H1 (cell line): ENCODE measurements around the gene PLK1. TPM values are rescaled to one million over a fixed set of nuclear protein-coding genes. Genes with fewer than 3 reads are reported as not detected.
"Not testable (repeated sequence)": the region's sequence is repeated elsewhere in the genome, so short reads cannot be mapped to it uniquely, and the experiment has no call there.

Experiments
- CTCF ChIA-PET: fragments of 300-600 bp; sonication (Branson Sonifier 250); formaldehyde crosslinking; loops from one replicate; lab custom pipeline; 2021; ENCODE audit not compliant: partially characterized antibody; lab: Charles Lee
- POLR2A ChIA-PET: fragments of 300-600 bp; sonication (Branson Sonifier 250); formaldehyde crosslinking; loops from one replicate; lab custom pipeline; 2021; ENCODE audit warnings: inconsistent platforms; ENCODE audit not compliant: partially characterized antibody; lab: Charles Lee
- DNase-seq, 2 experiments: peaks; one replicate each; pipeline versions ENCODE4 v3.0.0 to v3.0.0-alpha.2; 2010 to 2022; ENCODE audit warnings: low spot score in 2 of 2, low read depth in 1 of 2, mixed read lengths in 1 of 2
- FAIRE-seq: peaks from 2 replicates; lab custom pipeline; 2011; peaks lifted over from hg19 to GRCh38; lab: Jason Lieb, UNC
- H2AFZ ChIP-seq: 2 replicates; pipeline ENCODE4 v1.8.1; 2012; ENCODE audit warnings: low read length, inconsistent platforms
- H2AK5ac ChIP-seq: 2 replicates; pipeline ENCODE4 v1.6.1; 2013; ENCODE audit warnings: low read depth, low read length
- H2BK120ac ChIP-seq: replicated peaks from 2 replicates; pipeline ENCODE3; 2013; ENCODE audit warnings: low read depth, low read length, inconsistent platforms
- H2BK12ac ChIP-seq: 2 replicates; pipeline ENCODE4 v1.6.1; 2013; ENCODE audit warnings: low read depth, low read length
- H2BK15ac ChIP-seq: 2 replicates; pipeline ENCODE4 v1.6.1; 2013; ENCODE audit warnings: low read length
- H2BK20ac ChIP-seq: 2 replicates; pipeline ENCODE4 v1.6.1; 2013; ENCODE audit warnings: low read length
- H2BK5ac ChIP-seq: 2 replicates; pipeline ENCODE4 v1.6.1; 2013; ENCODE audit warnings: low read depth, low read length
- H3K14ac ChIP-seq: 2 replicates; pipeline ENCODE4 v1.6.1; 2013; ENCODE audit warnings: inconsistent platforms; ENCODE audit not compliant: insufficient read length
- H3K18ac ChIP-seq: 2 replicates; pipeline ENCODE4 v1.6.1; 2013; ENCODE audit warnings: low read length; ENCODE audit errors: extremely low read depth
- H3K23ac ChIP-seq: 2 replicates; pipeline ENCODE4 v1.6.1; 2013; ENCODE audit warnings: inconsistent platforms; ENCODE audit not compliant: insufficient read length
- H3K23me2 ChIP-seq: 2 replicates; pipeline ENCODE4 v1.6.1; 2013; ENCODE audit warnings: low read depth, low read length
- H3K27ac ChIP-seq: 2 replicates; pipeline ENCODE4 v1.6.1; 2011; ENCODE audit warnings: low read depth, low read length, inconsistent platforms
- H3K27me3 ChIP-seq, 4 experiments: replicated peaks in 1 of 4; 1 replicate in 1 of 4; 2 replicates in 3 of 4; pipeline versions ENCODE4 v1.6.1 to v1.8.1; 2011 to 2013; ENCODE audit warnings: low read length in 3 of 4, mild to moderate bottlenecking in 3 of 4, inconsistent platforms in 2 of 4, mixed read lengths in 2 of 4, moderate library complexity in 1 of 4; ENCODE audit not compliant: control insufficient read depth in 3 of 4, insufficient read depth in 3 of 4; ENCODE audit errors: extremely low read depth in 1 of 4
- H3K36me3 ChIP-seq, 4 experiments: 2 replicates each; pipeline versions ENCODE4 v1.6.1 to v1.8.1; 2011 to 2013; ENCODE audit warnings: mild to moderate bottlenecking in 4 of 4, low read length in 3 of 4, moderate library complexity in 2 of 4, control low read depth in 1 of 4, inconsistent platforms in 1 of 4; ENCODE audit not compliant: insufficient read depth in 4 of 4, control insufficient read depth in 2 of 4
- H3K4ac ChIP-seq: replicated peaks from 2 replicates; pipeline ENCODE3; 2013; ENCODE audit warnings: low read length, low read depth, mixed read lengths, inconsistent platforms; ENCODE audit not compliant: insufficient read length
- H3K4me1 ChIP-seq, 4 experiments: replicated peaks in 1 of 4; 1 replicate in 1 of 4; 2 replicates in 3 of 4; pipeline versions ENCODE4 v1.6.1 to v1.8.1; 2011 to 2013; ENCODE audit warnings: low read length in 3 of 4, inconsistent platforms in 2 of 4, mixed read lengths in 1 of 4; ENCODE audit not compliant: insufficient read depth in 4 of 4, control insufficient read depth in 3 of 4
- H3K4me2 ChIP-seq, 2 experiments: 2 replicates each; pipeline versions ENCODE4 v1.6.1 to v1.8.1; 2011 to 2013; ENCODE audit warnings: low read depth in 2 of 2, low read length in 2 of 2, control low read depth in 1 of 2, inconsistent platforms in 1 of 2, mild to moderate bottlenecking in 1 of 2; ENCODE audit not compliant: insufficient read depth in 1 of 2
- H3K4me3 ChIP-seq, 4 experiments: fragments of 200-600, 300-600 bp in 1 of 4; sonication (generic), shearing (Covaris generic), sonication (Bioruptor Twin) in 1 of 4; 2 replicates each; pipeline versions ENCODE4 v1.5.1 to v1.8.1; 2011 to 2016; ENCODE audit warnings: low read length in 4 of 4, low read depth in 3 of 4, control low read depth in 2 of 4, inconsistent platforms in 2 of 4, mild to moderate bottlenecking in 2 of 4, mixed read lengths in 1 of 4, moderate library complexity in 1 of 4; ENCODE audit not compliant: insufficient read depth in 2 of 4; ENCODE audit errors: extremely low read depth in 1 of 4
- H3K56ac ChIP-seq: replicated peaks from 2 replicates; pipeline ENCODE3; 2013; ENCODE audit warnings: low read depth, mild to moderate bottlenecking, mixed read lengths, low read length, inconsistent platforms; ENCODE audit not compliant: insufficient read length
- H3K79me1 ChIP-seq: 2 replicates; pipeline ENCODE4 v1.6.1; 2013; ENCODE audit warnings: low read depth, low read length, control low read depth
- H3K79me2 ChIP-seq, 2 experiments: 2 replicates each; pipeline versions ENCODE4 v1.6.1 to v1.8.1; 2012 to 2013; ENCODE audit warnings: low read length in 2 of 2, mild to moderate bottlenecking in 2 of 2, inconsistent platforms in 1 of 2; ENCODE audit not compliant: insufficient read depth in 2 of 2, control insufficient read depth in 1 of 2
- H3K9ac ChIP-seq, 4 experiments: replicated peaks in 1 of 4; 1 replicate in 1 of 4; 2 replicates in 3 of 4; pipeline versions ENCODE4 v1.6.1 to v1.8.1; 2011 to 2013; ENCODE audit warnings: low read depth in 3 of 4, low read length in 3 of 4, control low read depth in 2 of 4, mild to moderate bottlenecking in 2 of 4, moderate library complexity in 2 of 4, inconsistent platforms in 1 of 4; ENCODE audit errors: extremely low read depth in 1 of 4
- H3K9me3 ChIP-seq, 2 experiments: 2 replicates each; pipeline versions ENCODE4 v1.6.1 to v1.8.1; 2012 to 2013; ENCODE audit warnings: mild to moderate bottlenecking in 2 of 2, moderate library complexity in 2 of 2, control low read depth in 1 of 2, inconsistent platforms in 1 of 2, low read depth in 1 of 2, low read length in 1 of 2, mixed read lengths in 1 of 2; ENCODE audit not compliant: insufficient read depth in 2 of 2
- H4K20me1 ChIP-seq, 2 experiments: replicated peaks in 1 of 2; 2 replicates each; pipeline versions ENCODE3 to v1.8.1; 2011 to 2013; ENCODE audit warnings: inconsistent platforms in 2 of 2, low read length in 2 of 2, mild to moderate bottlenecking in 1 of 2; ENCODE audit not compliant: insufficient read depth in 2 of 2, control insufficient read depth in 1 of 2
- H4K5ac ChIP-seq: 2 replicates; pipeline ENCODE4 v1.6.1; 2013; ENCODE audit warnings: low read length, low read depth, mixed read lengths, inconsistent platforms; ENCODE audit not compliant: insufficient read length
- H4K8ac ChIP-seq: 2 replicates; pipeline ENCODE4 v1.8.0; 2013; ENCODE audit warnings: mild to moderate bottlenecking, moderate library complexity, low read length, inconsistent platforms; ENCODE audit not compliant: insufficient read depth; ENCODE audit errors: extremely low read depth
- H4K91ac ChIP-seq: replicated peaks from 2 replicates; pipeline ENCODE3; 2013; ENCODE audit warnings: low read length, mixed read lengths, inconsistent platforms; ENCODE audit not compliant: insufficient read length
- EP300 ChIP-seq, 2 experiments: IDR thresholded peaks; 1 replicate in 1 of 2; 2 replicates in 1 of 2; pipeline ENCODE4 v1.6.1; 2011 to 2012; ENCODE audit warnings: low read depth in 2 of 2, low read length in 2 of 2, mild to moderate bottlenecking in 2 of 2, borderline replicate concordance in 1 of 2, inconsistent platforms in 1 of 2, moderate library complexity in 1 of 2
- WGBS, 2 experiments: shearing (Covaris generic) in 1 of 2; methylation state at CpG; one replicate each; pipeline versions ENCODE4 v1.1.6 to v1.1.7; 2013 to 2015; ENCODE audit warnings: low lambda C conversion rate in 2 of 2, mixed read lengths in 2 of 2, inconsistent platforms in 1 of 2, low coverage in 1 of 2, missing lambda C conversion rate in 1 of 2; ENCODE audit not compliant: insufficient replicate concordance in 2 of 2, insufficient coverage in 1 of 2, insufficient read length in 1 of 2; ENCODE audit errors: extremely low coverage in 1 of 2, missing lambda C conversion rate in 1 of 2; 5-methylcytosine and 5-hydroxymethylcytosine counted together
- polyA plus RNA-seq, 7 experiments: library from polyadenylated mRNA; depleted of rRNA in 3 of 7; stranded (reverse) in 5 of 7; unstranded in 2 of 7; fragments of >200 nt in 5 of 7; fragments of 200-250 nt in 2 of 7; gene quantifications; 1 replicate in 5 of 7; 2 replicates in 1 of 7; 4 replicates in 1 of 7; pipeline versions ENCODE4 v1.2.1 to v1.2.3, GENCODE V29; 2011 to 2013; ENCODE audit warnings: missing spikeins in 2 of 7, mixed read lengths in 2 of 7
- total RNA-seq: library from RNA; stranded (reverse); fragmentation: NEBNext Ultra II Directional; extraction: Animal tissue kit (Norgen Biotek cat#: 25700); gene quantifications from 2 replicates; pipeline ENCODE4 v1.2.1, GENCODE V29; 2021

PLK1 gene
- total and polyA plus RNA-seq, 2 of the 8 experiments (the other 6 are each of a cell fraction or from before 2014, with no cell fraction given), result 127 to 139 TPM

GRCh38 chr16:23722613-23723240 is 44.0 kb downstream of the PLK1 start:
- not testable (repeated sequence) for H3K4me1 ChIP-seq, FAIRE-seq

More at GRCh38 chr16:23722613-23723240, 44.0 kb downstream of the PLK1 start:
- not testable (repeated sequence) for H3K4me2 ChIP-seq, H3K9ac ChIP-seq, H3K4ac ChIP-seq, H4K20me1 ChIP-seq, H3K18ac ChIP-seq, H3K9me3 ChIP-seq, H3K36me3 ChIP-seq, H2BK15ac ChIP-seq, H2BK5ac ChIP-seq, H2AK5ac ChIP-seq, H2AFZ ChIP-seq, H3K79me2 ChIP-seq, H3K79me1 ChIP-seq, H4K5ac ChIP-seq, H3K56ac ChIP-seq, H3K27me3 ChIP-seq, H3K23me2 ChIP-seq, H3K23ac ChIP-seq, H2BK20ac ChIP-seq, H2BK12ac ChIP-seq, DNase-seq, H3K27ac ChIP-seq, H2BK120ac ChIP-seq, H3K4me3 ChIP-seq, H4K8ac ChIP-seq, H4K91ac ChIP-seq, H3K14ac ChIP-seq
- TF ChIP-seq EP300 (IDR thresholded peaks at IDR 0.05; ENCODE audit: borderline replicate concordance in 1 of 2, low read depth in 2 of 2, low read length in 2 of 2), result peak in 1 of 2 experiments; percentile 71; a peak in 1 of 3 replicates
- 93% methylated on average over 9 of the region's 9 CpGs; no CpG with 5 or more reads in 1 of the 2 experiments for WGBS, 2 experiments
- POLR2A ChIA-PET, result interaction anchor here (1.2 kb wide), 1 partner anchor 28 kb away, joined by 3 read pairs; no protein-coding TSS in a partner anchor
- CTCF ChIA-PET, result interaction anchor here (1.6 kb wide), 1 partner anchor 13 kb away, joined by 3 read pairs; no protein-coding TSS in a partner anchor
